Breast epithelium (tissue), 4 donors: ENCODE measurements around the gene B4GALT2. TPM values are rescaled to one million over a fixed set of nuclear protein-coding genes. Genes with fewer than 3 reads are reported as not detected.

ENCODE experiments used
- DNase-seq, 2 donors: peaks; one replicate each; pipeline ENCODE4 v3.0.0-alpha.2; 2019; ENCODE audit warnings: low spot score in 2 of 2
- H3K27ac ChIP-seq, 2 donors: fragments of 200-600 bp; sonication (generic) in 1 of 2; one replicate each; pipeline ENCODE4 v1.5.1; 2016 to 2019; ENCODE audit warnings: mild to moderate bottlenecking in 1 of 2
- H3K27me3 ChIP-seq, 2 donors: fragments of 200-600 bp; sonication (generic) in 1 of 2; one replicate each; pipeline versions ENCODE4 v1.5.1 to v1.6.0; 2017 to 2019; ENCODE audit warnings: control low read depth in 1 of 2, mild to moderate bottlenecking in 1 of 2
- H3K36me3 ChIP-seq: fragments of 200-600 bp; one replicate; pipeline ENCODE4 v1.5.1; 2019
- H3K4me1 ChIP-seq, 2 donors: fragments of 200-600 bp; sonication (generic); one replicate each; pipeline ENCODE4 v1.5.1; 2016 to 2019; ENCODE audit warnings: control low read depth in 1 of 2
- H3K4me3 ChIP-seq, 3 donors: fragments of 200-600 bp; sonication (generic); 1 replicate in 2 of 3; 2 replicates in 1 of 3; pipeline ENCODE4 v1.5.1; 2016 to 2019; ENCODE audit warnings: mild to moderate bottlenecking in 3 of 3, moderate library complexity in 2 of 3
- H3K9me3 ChIP-seq, 2 donors: fragments of 200-600 bp; sonication (generic) in 1 of 2; one replicate each; pipeline ENCODE4 v1.5.1; 2016 to 2019; ENCODE audit warnings: control low read depth in 1 of 2
- CTCF ChIP-seq, 3 donors: fragments of 450-650 bp; IDR thresholded peaks; one replicate each; pipeline ENCODE4 v1.5.1; 2016 to 2017; ENCODE audit warnings: antibody characterized with exemption in 3 of 3, mild to moderate bottlenecking in 3 of 3, moderate library complexity in 3 of 3
- POLR2A ChIP-seq: fragments of 450-650 bp; IDR thresholded peaks from one replicate; pipeline ENCODE4 v1.6.1; 2016; ENCODE audit warnings: antibody characterized with exemption, mild to moderate bottlenecking, moderate library complexity
- POLR2AphosphoS5 ChIP-seq, 3 donors: sonication (generic); formaldehyde crosslinking; IDR thresholded peaks; one replicate each; pipeline ENCODE4 v1.6.1; 2017; ENCODE audit warnings: antibody characterized with exemption in 3 of 3
- intact Hi-C: fragments of 100-400 bp; cut with DNase I; formaldehyde crosslinking; loops from one replicate; pipeline ENCODE4 v1.15.1; 2023; ENCODE audit warnings: low total_unique reads
- total RNA-seq, 3 donors: library from RNA; depleted of rRNA; stranded (reverse); fragments of >200 nt; gene quantifications; one replicate each; pipeline ENCODE4 v1.1.0, GENCODE V29; 2016

B4GALT2 gene
- total RNA-seq, 3 donors from 2014 or later, result 19.8 to 49.9 (median 37.0) TPM

GRCh38 chr1:43997295-43997999 is 18.4 kb downstream of the B4GALT2 start:
- intact Hi-C loops, result loop anchor here (2.0 kb wide), 1 partner anchor 23 kb away; no protein-coding TSS in a partner anchor
- H3K36me3 ChIP-seq, result no peaks in the 10 kb centered on the region
- no peak for DNase-seq
- H3K27ac ChIP-seq, result no peak overlapping the region
- no peaks in the 10 kb centered on the region for H3K27me3 ChIP-seq
- no peaks in the 10 kb centered on the region for H3K9me3 ChIP-seq
- no peaks in the 10 kb centered on the region for H3K4me1 ChIP-seq
- no peak overlapping the region for H3K4me3 ChIP-seq
- TF ChIP-seq POLR2AphosphoS5 (IDR thresholded peaks at IDR 0.05) (no peak), POLR2A (no peak), CTCF (IDR thresholded peaks at IDR 0.05) (no peak)

GRCh38 chr1:43998000-43998378 is 19.0 kb downstream of the B4GALT2 start:
- no peak for TF ChIP-seq POLR2AphosphoS5 (IDR thresholded peaks at IDR 0.05)
- TF ChIP-seq CTCF (IDR thresholded peaks at IDR 0.05), result no peak
- no peak for TF ChIP-seq POLR2A
- Histone ChIP-seq H3K27ac (no peak overlapping the region), H3K27me3 (no peaks in the 10 kb centered on the region), H3K4me1 (no peaks in the 10 kb centered on the region), H3K4me3 (no peak overlapping the region), H3K9me3 (no peaks in the 10 kb centered on the region), H3K36me3 (no peaks in the 10 kb centered on the region)
- intact Hi-C loops, result loop anchor here (2.0 kb wide), 1 partner anchor 23 kb away; no protein-coding TSS in a partner anchor
- DNase-seq, result no peak

GRCh38 chr1:43999455-43999854 is 20.4 kb downstream of the B4GALT2 start:
- no peak overlapping the region for H3K4me3 ChIP-seq
- DNase-seq, result no peak
- intact Hi-C loops, result no loop called here

GRCh38 chr1:44000122-44000665 is 21.2 kb downstream of the B4GALT2 start:
- no peaks in the 10 kb centered on the region for H3K4me1 ChIP-seq
- intact Hi-C loops, result no loop called here
- H3K36me3 ChIP-seq, result no peaks in the 10 kb centered on the region
- no peak for DNase-seq
- no peaks in the 10 kb centered on the region for H3K9me3 ChIP-seq
- no peak overlapping the region for H3K27ac ChIP-seq
- no peak overlapping the region for H3K4me3 ChIP-seq
- TF ChIP-seq POLR2AphosphoS5 (IDR thresholded peaks at IDR 0.05), result no peak
- TF ChIP-seq POLR2A, result no peak
- TF ChIP-seq CTCF (IDR thresholded peaks at IDR 0.05), result no peak
- H3K27me3 ChIP-seq, result no peaks in the 10 kb centered on the region

More at GRCh38 chr1:43999455-43999854, 20.4 kb downstream of the B4GALT2 start:
- no peaks in the 10 kb centered on the region for H3K36me3 ChIP-seq
- H3K4me1 ChIP-seq, result no peaks in the 10 kb centered on the region
- H3K27ac ChIP-seq, result no peak overlapping the region
- TF ChIP-seq CTCF (IDR thresholded peaks at IDR 0.05) (no peak), POLR2A (no peak), POLR2AphosphoS5 (IDR thresholded peaks at IDR 0.05) (no peak)
- H3K27me3 ChIP-seq, result no peaks in the 10 kb centered on the region
- H3K9me3 ChIP-seq, result no peaks in the 10 kb centered on the region

- Histone ChIP-seq H3K4me1 (no peaks in the 10 kb centered on the region), H3K36me3 (no peaks in the 10 kb centered on the region), H3K4me3 (no peak overlapping the region), H3K9me3 (no peaks in the 10 kb centered on the region), H3K27ac (no peak overlapping the region), H3K27me3 (no peaks in the 10 kb centered on the region)
- intact Hi-C loops, result no loop called here
- DNase-seq, result no peak
- TF ChIP-seq CTCF (IDR thresholded peaks at IDR 0.05) (no peak), POLR2AphosphoS5 (IDR thresholded peaks at IDR 0.05) (no peak), POLR2A (no peak)
Measured at GRCh38 chr1:44002165-44002564, 23.2 kb downstream of the B4GALT2 start.
